ENCODE results near the gene CNTN3. TPM values are rescaled to one million over a fixed set of nuclear protein-coding genes. Genes with fewer than 3 reads are reported as not detected.

The CNTN3 gene
- total RNA-seq, 2 donors from 2014 or later: 7.3 to 20.4 TPM

DNA sequence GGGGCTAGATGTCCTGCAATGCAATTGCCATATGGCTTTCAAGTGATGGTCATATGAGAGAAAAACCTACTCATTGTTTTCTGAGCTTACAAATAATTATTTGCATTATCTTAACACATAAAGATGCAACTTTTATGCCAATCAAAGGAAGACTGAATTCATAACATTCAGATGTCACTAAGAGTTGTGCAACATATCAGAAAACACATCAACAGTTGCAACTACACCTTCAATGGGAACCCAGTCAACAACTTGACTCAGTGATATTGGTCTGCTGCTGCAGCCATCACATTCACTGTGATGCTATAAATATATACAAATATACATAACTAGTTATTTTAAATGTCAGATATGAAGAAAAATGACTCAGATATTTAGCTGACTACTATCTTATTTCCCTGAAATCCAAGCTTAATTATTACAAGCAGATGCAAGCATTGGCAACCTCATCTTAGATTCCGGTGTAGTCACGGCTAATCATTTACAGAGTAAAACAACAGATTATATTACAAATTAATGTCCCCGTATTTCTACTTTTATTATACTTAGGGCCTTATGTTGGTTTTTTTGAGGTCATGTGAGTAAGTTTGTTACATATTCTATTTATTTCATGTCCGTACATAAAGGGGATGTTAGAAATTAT is 23.7 kb downstream of the CNTN3 start:
- no peak for DNase-seq
- no peak overlapping the region for H3K27ac ChIP-seq
- H3K4me1 ChIP-seq: peaks cover 6% of the 10 kb centered on the region
- ATAC-seq: no peak
- intact Hi-C loops (cut with DNase I): no loop called here
- H3K9me3 ChIP-seq: no peaks in the 10 kb centered on the region
- H3K27me3 ChIP-seq: no peaks in the 10 kb centered on the region
- H3K4me3 ChIP-seq: no peak overlapping the region
- H3K36me3 ChIP-seq (replicated peaks in 1 of 2; ENCODE audit: insufficient read depth in 1 of 2, low read depth in 2 of 2): no peaks in the 10 kb centered on the region
- no peak for TF ChIP-seq POLR2A (IDR thresholded peaks at IDR 0.05)
- TF ChIP-seq, protein P1, sequence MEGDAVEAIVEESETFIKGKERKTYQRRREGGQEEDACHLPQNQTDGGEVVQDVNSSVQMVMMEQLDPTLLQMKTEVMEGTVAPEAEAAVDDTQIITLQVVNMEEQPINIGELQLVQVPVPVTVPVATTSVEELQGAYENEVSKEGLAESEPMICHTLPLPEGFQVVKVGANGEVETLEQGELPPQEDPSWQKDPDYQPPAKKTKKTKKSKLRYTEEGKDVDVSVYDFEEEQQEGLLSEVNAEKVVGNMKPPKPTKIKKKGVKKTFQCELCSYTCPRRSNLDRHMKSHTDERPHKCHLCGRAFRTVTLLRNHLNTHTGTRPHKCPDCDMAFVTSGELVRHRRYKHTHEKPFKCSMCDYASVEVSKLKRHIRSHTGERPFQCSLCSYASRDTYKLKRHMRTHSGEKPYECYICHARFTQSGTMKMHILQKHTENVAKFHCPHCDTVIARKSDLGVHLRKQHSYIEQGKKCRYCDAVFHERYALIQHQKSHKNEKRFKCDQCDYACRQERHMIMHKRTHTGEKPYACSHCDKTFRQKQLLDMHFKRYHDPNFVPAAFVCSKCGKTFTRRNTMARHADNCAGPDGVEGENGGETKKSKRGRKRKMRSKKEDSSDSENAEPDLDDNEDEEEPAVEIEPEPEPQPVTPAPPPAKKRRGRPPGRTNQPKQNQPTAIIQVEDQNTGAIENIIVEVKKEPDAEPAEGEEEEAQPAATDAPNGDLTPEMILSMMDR (IDR thresholded peaks at IDR 0.05): no peak
- WGBS, 2 donors: 49 to 52% methylated on average over 4 of the region's 4 CpGs

DNA sequence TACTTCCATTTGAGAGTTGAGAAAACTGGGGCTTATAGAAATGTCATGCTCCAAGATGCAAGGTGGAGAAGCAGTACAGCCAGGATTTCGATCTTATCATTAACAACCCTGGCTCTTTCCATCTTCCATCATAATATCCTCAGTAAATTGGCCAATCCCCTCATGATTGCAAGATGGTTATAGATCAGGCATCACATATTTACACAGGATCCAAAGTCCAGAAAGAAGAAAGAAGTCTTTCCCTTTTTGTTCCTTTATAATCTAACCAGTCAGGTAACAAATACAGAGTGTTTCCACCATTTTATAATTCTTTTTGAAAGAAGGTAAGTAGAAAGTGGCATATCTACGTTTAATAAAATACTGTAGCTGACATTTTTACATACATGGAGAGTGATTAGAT is 29.7 kb downstream of the CNTN3 start:
- Histone ChIP-seq H3K36me3 (replicated peaks in 1 of 2; ENCODE audit: insufficient read depth in 1 of 2, low read depth in 2 of 2) (no peaks in the 10 kb centered on the region), H3K9me3 (no peaks in the 10 kb centered on the region), H3K4me1 (no peaks in the 10 kb centered on the region), H3K27me3 (no peaks in the 10 kb centered on the region), H3K27ac (no peak overlapping the region), H3K4me3 (no peak overlapping the region)
- ATAC-seq: no peak
- no peak for DNase-seq
- intact Hi-C loops (cut with DNase I): no loop called here
- WGBS, 2 donors: 75 to 77% methylated on average over 2 of the region's 2 CpGs
- TF ChIP-seq POLR2A (IDR thresholded peaks at IDR 0.05): no peak
- TF ChIP-seq, protein P1 (IDR thresholded peaks at IDR 0.05): no peak

DNA sequence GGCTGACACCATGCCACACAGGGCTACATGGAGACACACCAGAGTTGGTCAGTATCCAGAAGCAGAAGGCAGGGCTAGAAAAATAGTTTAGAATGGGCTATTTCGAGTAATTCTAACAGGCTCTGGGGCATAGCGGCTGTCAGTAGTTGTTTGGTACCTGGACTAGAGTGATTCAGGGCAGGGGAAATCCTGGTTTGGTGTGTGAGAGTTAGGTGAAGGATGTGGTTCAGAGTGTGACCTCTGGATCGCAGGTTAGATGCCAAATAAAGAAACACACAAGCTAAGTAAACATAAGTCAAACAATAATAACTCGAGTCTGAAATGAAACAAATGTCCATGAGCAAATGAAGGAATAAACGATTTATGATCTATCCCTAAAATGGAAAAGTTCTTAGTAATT is 31.5 kb downstream of the CNTN3 start:
- no peak overlapping the region for H3K4me3 ChIP-seq
- no peak overlapping the region for H3K27ac ChIP-seq
- intact Hi-C loops (cut with DNase I): no loop called here
- ATAC-seq (no peak), DNase-seq (no peak)
- no peaks in the 10 kb centered on the region for H3K9me3 ChIP-seq
- no peak for TF ChIP-seq POLR2A (IDR thresholded peaks at IDR 0.05)
- TF ChIP-seq, protein P1 (IDR thresholded peaks at IDR 0.05): no peak
- WGBS, 2 donors: 53 to 60% methylated on average over 5 of the region's 5 CpGs
- H3K36me3 ChIP-seq (replicated peaks in 1 of 2; ENCODE audit: insufficient read depth in 1 of 2, low read depth in 2 of 2): no peaks in the 10 kb centered on the region
- no peaks in the 10 kb centered on the region for H3K4me1 ChIP-seq
- H3K27me3 ChIP-seq: no peaks in the 10 kb centered on the region

DNA sequence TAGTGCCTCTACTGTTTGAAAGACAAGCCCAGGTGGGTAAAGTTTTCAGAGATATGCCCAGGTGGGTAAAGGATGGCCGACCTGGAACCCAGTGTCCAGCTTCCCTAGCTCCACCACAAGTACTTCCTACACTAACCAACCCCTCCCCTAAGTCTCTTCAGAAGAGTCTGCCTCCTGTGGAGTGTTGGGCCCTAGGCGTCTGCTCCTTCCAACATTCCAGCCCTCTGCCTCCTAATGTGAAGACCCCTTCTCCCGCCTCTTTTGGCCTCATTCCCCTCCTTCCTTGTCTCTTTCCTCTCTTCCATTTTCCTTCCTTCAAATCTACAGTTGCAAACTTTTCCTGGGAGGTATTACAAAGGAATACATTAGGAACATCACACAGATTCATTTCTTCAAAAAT is 38.6 kb downstream of the CNTN3 start:
- no peaks in the 10 kb centered on the region for H3K4me1 ChIP-seq
- no peaks in the 10 kb centered on the region for H3K27me3 ChIP-seq
- ATAC-seq: no peak
- intact Hi-C loops (cut with DNase I): no loop called here
- 57 to 68% methylated on average over 3 of the region's 3 CpGs for WGBS, 2 donors
- H3K36me3 ChIP-seq (replicated peaks in 1 of 2; ENCODE audit: insufficient read depth in 1 of 2, low read depth in 2 of 2): no peaks in the 10 kb centered on the region
- no peak for DNase-seq
- TF ChIP-seq, protein P1 (IDR thresholded peaks at IDR 0.05): no peak
- TF ChIP-seq POLR2A (IDR thresholded peaks at IDR 0.05): no peak
- no peak overlapping the region for H3K4me3 ChIP-seq
- no peaks in the 10 kb centered on the region for H3K9me3 ChIP-seq
- H3K27ac ChIP-seq: no peak overlapping the region

DNA sequence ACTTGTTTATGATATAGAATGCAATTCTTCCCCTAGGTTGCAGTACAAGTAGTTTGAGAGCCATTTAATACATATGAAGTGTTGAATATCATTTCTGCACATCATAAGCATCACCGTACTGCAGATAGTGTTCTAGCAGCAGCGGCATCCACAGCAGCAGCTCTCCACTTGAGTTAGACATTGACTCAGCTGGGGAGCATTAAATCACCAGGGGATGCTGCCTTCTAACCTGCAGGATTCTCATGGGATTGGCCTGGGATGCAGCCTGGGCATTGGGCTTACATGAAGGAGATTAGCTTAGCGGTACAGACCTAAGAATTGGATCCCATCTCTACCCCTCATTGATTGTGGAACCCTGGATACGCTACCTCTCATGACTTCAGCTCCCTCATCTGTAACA is 43.3 kb downstream of the CNTN3 start:
- no peak overlapping the region for H3K4me3 ChIP-seq
- no peaks in the 10 kb centered on the region for H3K4me1 ChIP-seq
- WGBS, 2 donors: 93 to 97% methylated on average over 4 of the region's 4 CpGs
- DNase-seq (no peak), ATAC-seq (no peak)
- H3K9me3 ChIP-seq: no peaks in the 10 kb centered on the region
- no peaks in the 10 kb centered on the region for H3K36me3 ChIP-seq (replicated peaks in 1 of 2; ENCODE audit: insufficient read depth in 1 of 2, low read depth in 2 of 2)
- H3K27ac ChIP-seq: no peak overlapping the region
- intact Hi-C loops (cut with DNase I): no loop called here
- TF ChIP-seq, protein P1 (IDR thresholded peaks at IDR 0.05): no peak
- TF ChIP-seq POLR2A (IDR thresholded peaks at IDR 0.05): no peak
- no peaks in the 10 kb centered on the region for H3K27me3 ChIP-seq

All from body of pancreas (tissue), 4 donors.